H9 (cell line): ENCODE results near the gene CACNA2D4. TPM values are rescaled to one million over a fixed set of nuclear protein-coding genes. Genes with fewer than 3 reads are reported as not detected.

ENCODE experiments used
- DNase-seq: peaks from one replicate; pipeline ENCODE4 v3.0.0-alpha.2; 2017
- H2AFZ ChIP-seq: one replicate; pipeline ENCODE4 v1.6.1; 2013; ENCODE audit warnings: mild to moderate bottlenecking, low read length, control low read depth, moderate library complexity
- H2AK5ac ChIP-seq: 2 replicates; pipeline ENCODE4 v1.6.1; 2013; ENCODE audit warnings: low read length, control low read depth, mixed read lengths; ENCODE audit not compliant: insufficient read length
- H2BK120ac ChIP-seq: one replicate; pipeline ENCODE4 v1.6.1; 2013; ENCODE audit warnings: low read depth, mild to moderate bottlenecking, low read length, control low read depth, inconsistent platforms; ENCODE audit not compliant: poor library complexity, severe bottlenecking
- H2BK12ac ChIP-seq: 2 replicates; pipeline ENCODE4 v1.6.1; 2013; ENCODE audit warnings: low read length, control low read depth, mixed read lengths, low read depth; ENCODE audit not compliant: insufficient read length
- H2BK15ac ChIP-seq: 2 replicates; pipeline ENCODE4 v1.6.1; 2013; ENCODE audit warnings: low read depth, low read length, control low read depth
- H2BK20ac ChIP-seq: one replicate; pipeline ENCODE4 v1.6.1; 2013; ENCODE audit warnings: low read depth, mild to moderate bottlenecking, low read length, control low read depth, inconsistent platforms; ENCODE audit not compliant: poor library complexity, severe bottlenecking
- H2BK5ac ChIP-seq: 2 replicates; pipeline ENCODE4 v1.6.1; 2013; ENCODE audit warnings: low read length, control low read depth, mixed read lengths; ENCODE audit not compliant: insufficient read length
- H3K14ac ChIP-seq: 2 replicates; pipeline ENCODE4 v1.6.1; 2013; ENCODE audit warnings: low read length, control low read depth; ENCODE audit not compliant: insufficient read depth
- H3K18ac ChIP-seq: 2 replicates; pipeline ENCODE4 v1.6.1; 2013; ENCODE audit warnings: low read depth, mild to moderate bottlenecking, mixed read lengths, low read length, control low read depth; ENCODE audit not compliant: insufficient read length
- H3K23ac ChIP-seq: 2 replicates; pipeline ENCODE4 v1.6.1; 2013; ENCODE audit warnings: low read length, control low read depth, mixed read lengths, low read depth; ENCODE audit not compliant: insufficient read length
- H3K23me2 ChIP-seq: 2 replicates; pipeline ENCODE4 v1.6.1; 2013; ENCODE audit warnings: low read depth, mild to moderate bottlenecking, mixed read lengths, low read length, control low read depth; ENCODE audit not compliant: insufficient read length, poor library complexity, severe bottlenecking
- H3K27ac ChIP-seq: 2 replicates; pipeline ENCODE4 v1.5.1; 2013; ENCODE audit warnings: low read length, control low read depth, mixed read lengths, low read depth; ENCODE audit not compliant: insufficient read length
- H3K27me3 ChIP-seq: 2 replicates; pipeline ENCODE4 v1.6.1; 2013; ENCODE audit warnings: low read length, control low read depth, inconsistent platforms; ENCODE audit not compliant: insufficient read depth
- H3K4ac ChIP-seq: 2 replicates; pipeline ENCODE4 v1.6.1; 2013; ENCODE audit warnings: low read depth, mild to moderate bottlenecking, control low read depth, inconsistent platforms, low read length, moderate library complexity
- H3K4me1 ChIP-seq: 2 replicates; pipeline ENCODE4 v1.6.1; 2013; ENCODE audit warnings: low read length, control low read depth, inconsistent platforms; ENCODE audit not compliant: insufficient read depth
- H3K4me2 ChIP-seq: 2 replicates; pipeline ENCODE4 v1.6.1; 2013; ENCODE audit warnings: low read length, control low read depth, mixed read lengths; ENCODE audit not compliant: insufficient read length, insufficient read depth
- H3K56ac ChIP-seq: 2 replicates; pipeline ENCODE4 v1.6.1; 2013; ENCODE audit warnings: low read depth, mild to moderate bottlenecking, mixed read lengths, low read length, control low read depth; ENCODE audit not compliant: insufficient read length
- H3K79me1 ChIP-seq: 2 replicates; pipeline ENCODE4 v1.6.1; 2013; ENCODE audit warnings: low read depth, mild to moderate bottlenecking, moderate library complexity, low read length, control low read depth, inconsistent platforms; ENCODE audit not compliant: insufficient read depth, poor library complexity, severe bottlenecking
- H3K79me2 ChIP-seq: 2 replicates; pipeline ENCODE4 v1.6.1; 2013; ENCODE audit warnings: low read length, control low read depth, inconsistent platforms; ENCODE audit not compliant: insufficient read depth
- H3K9ac ChIP-seq: 2 replicates; pipeline ENCODE4 v1.6.1; 2013; ENCODE audit warnings: low read length, control low read depth, mixed read lengths; ENCODE audit not compliant: insufficient read length; ENCODE audit errors: extremely low read depth
- H3K9me3 ChIP-seq: one replicate; pipeline ENCODE4 v1.6.1; 2013; ENCODE audit warnings: low read depth, low read length, inconsistent platforms; ENCODE audit not compliant: control insufficient read depth
- H3T11ph ChIP-seq: one replicate; pipeline ENCODE4 v1.6.1; 2013; ENCODE audit warnings: mild to moderate bottlenecking, low read length, control low read depth, inconsistent platforms
- H4K20me1 ChIP-seq: one replicate; pipeline ENCODE4 v1.6.1; 2013; ENCODE audit not compliant: control insufficient read depth, insufficient read length, insufficient read depth
- H4K5ac ChIP-seq: 2 replicates; pipeline ENCODE4 v1.6.1; 2013; ENCODE audit warnings: low read depth, mild to moderate bottlenecking, mixed read lengths, low read length, control low read depth; ENCODE audit not compliant: insufficient read length
- H4K8ac ChIP-seq: replicated peaks from 2 replicates; pipeline ENCODE4 v1.6.1; 2013; ENCODE audit warnings: low read length, control low read depth, mixed read lengths, low read depth; ENCODE audit not compliant: insufficient read length
- H4K91ac ChIP-seq: 2 replicates; pipeline ENCODE4 v1.6.1; 2013; ENCODE audit warnings: low read depth, mild to moderate bottlenecking, moderate library complexity, mixed read lengths, low read length, control low read depth; ENCODE audit not compliant: insufficient read length
- H3K27ac Mint-ChIP-seq, 3 experiments: 2 replicates in 2 of 3; 3 replicates in 1 of 3; pipeline ENCODE4 v1.8.0; 2020 to 2021; ENCODE audit warnings: mixed read lengths in 3 of 3, mild to moderate bottlenecking in 1 of 3, moderate library complexity in 1 of 3
- H3K27me3 Mint-ChIP-seq: 2 replicates; pipeline ENCODE4 v1.8.0; 2021; ENCODE audit warnings: low read depth, mild to moderate bottlenecking, moderate library complexity, mixed read lengths
- H3K36me3 Mint-ChIP-seq, 3 experiments: 2 replicates in 2 of 3; 3 replicates in 1 of 3; pipeline ENCODE4 v1.8.0; 2020 to 2021; ENCODE audit warnings: low read depth in 3 of 3, mixed read lengths in 3 of 3; ENCODE audit not compliant: insufficient read depth in 1 of 3
- H3K4me1 Mint-ChIP-seq, 2 experiments: 2 replicates each; pipeline ENCODE4 v1.8.0; 2020; ENCODE audit warnings: mixed read lengths in 2 of 2
- H3K4me3 Mint-ChIP-seq, 2 experiments: 2 replicates in 1 of 2; 3 replicates in 1 of 2; pipeline ENCODE4 v1.8.0; 2020 to 2021; ENCODE audit warnings: mild to moderate bottlenecking in 2 of 2, mixed read lengths in 2 of 2, moderate library complexity in 1 of 2
- H3K9me3 Mint-ChIP-seq, 2 experiments: 2 replicates in 1 of 2; 3 replicates in 1 of 2; pipeline ENCODE4 v1.8.0; 2020; ENCODE audit warnings: mild to moderate bottlenecking in 2 of 2, mixed read lengths in 2 of 2, moderate library complexity in 1 of 2
- CTCF ChIP-seq: fragments of 200-600 bp; sonication (generic); conservative IDR thresholded peaks from 3 replicates; pipeline ENCODE4 v1.8.0; 2021; ENCODE audit warnings: antibody characterized with exemption, mild to moderate bottlenecking
- whole genome bisulfite sequencing: extraction: QIAGEN DNeasy Blood & Tissue Kit; methylation state at CpG from one replicate; pipeline ENCODE4 v1.1.7; 2013; ENCODE audit warnings: missing lambda C conversion rate, low lambda C conversion rate, mixed read lengths; ENCODE audit not compliant: insufficient read length; ENCODE audit errors: extremely low coverage; 5-methylcytosine and 5-hydroxymethylcytosine counted together
- total RNA-seq: library from RNA; stranded (reverse); gene quantifications from 2 replicates; pipeline ENCODE4 v1.2.1, GENCODE V29; 2021

The CACNA2D4 gene
- total RNA-seq, 1 experiment from 2014 or later, result 0.79 TPM

DNA sequence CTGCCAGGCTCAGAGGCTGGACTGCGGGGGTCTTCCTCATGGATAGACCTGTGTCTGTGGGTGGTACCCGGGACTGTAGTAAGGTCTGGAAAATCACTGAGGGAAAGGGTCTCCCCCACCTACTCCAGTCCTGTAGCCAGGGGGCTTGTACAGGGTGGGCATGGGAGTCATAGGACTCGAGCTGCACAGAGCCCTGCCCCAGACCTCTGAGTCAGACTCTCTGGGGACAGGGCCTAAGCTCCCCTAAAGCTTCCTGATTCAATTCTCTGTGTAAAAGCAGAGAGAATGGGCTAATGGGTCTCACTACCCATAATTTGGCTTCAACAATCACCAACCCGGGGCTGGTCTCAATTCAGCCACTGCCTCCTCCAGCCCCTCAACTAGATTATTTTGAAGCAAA lies 71.0 kb downstream of the CACNA2D4 start:
- Histone ChIP-seq H2BK120ac (no peak overlapping the region), H4K91ac (no peak overlapping the region)

More for the DNA sequence above, 71.0 kb downstream of the CACNA2D4 start:
- Histone ChIP-seq H3K23ac (no peak overlapping the region), H3K4me1 (peaks cover 9% of the 10 kb centered on the region; the same call in 1 of the 2 replicates), H3K9ac (no peak overlapping the region), H3K56ac (no peak overlapping the region), H2BK5ac (no peak overlapping the region), H2BK12ac (no peak overlapping the region), H4K5ac (no peak overlapping the region), H3K4ac (no peak overlapping the region), H3K27ac (no peak overlapping the region), H3T11ph (no peak overlapping the region), H3K18ac (no peak overlapping the region), H2AFZ (no peak overlapping the region), H4K20me1 (no peaks in the 10 kb centered on the region), H3K79me1 (no peaks in the 10 kb centered on the region), H3K79me2 (no peaks in the 10 kb centered on the region), H3K4me2 (no peak overlapping the region), H4K8ac (no peak overlapping the region), H2AK5ac (no peak overlapping the region), H3K27me3 (no peaks in the 10 kb centered on the region), H3K9me3 (no peaks in the 10 kb centered on the region), H3K23me2 (no peaks in the 10 kb centered on the region), H3K14ac (no peak overlapping the region), H2BK20ac (no peak overlapping the region), H2BK15ac (no peak overlapping the region)
- DNase-seq, result no peak
- no CpG with 5 or more reads among the region's 4 CpGs for WGBS
- H3K27ac Mint-ChIP-seq, result no peak overlapping the region
- H3K9me3 Mint-ChIP-seq, result no peaks in the 10 kb centered on the region
- no peak overlapping the region for H3K4me3 Mint-ChIP-seq
- H3K27me3 Mint-ChIP-seq, result peaks cover 9% of the 10 kb centered on the region
- no peak for TF ChIP-seq CTCF
- H3K36me3 Mint-ChIP-seq, result no peaks in the 10 kb centered on the region
- H3K4me1 Mint-ChIP-seq, result peaks cover 15 to 36% of the 10 kb centered on the region in 2 experiments
